GM19238 (cell line): ENCODE measurements around the gene SLC41A3.

ENCODE experiments used
- DNase-seq: peaks from one replicate; pipeline ENCODE4 v3.0.0; 2011; ENCODE audit warnings: low spot score; ENCODE audit not compliant: insufficient read length

SLC41A3 gene

GRCh38 chr3:126119976-126120375 is 36.1 kb upstream of the SLC41A3 start:
- no peak for DNase-seq

GRCh38 chr3:126119008-126119675 is 35.2 kb upstream of the SLC41A3 start:
- no peak for DNase-seq

DNA sequence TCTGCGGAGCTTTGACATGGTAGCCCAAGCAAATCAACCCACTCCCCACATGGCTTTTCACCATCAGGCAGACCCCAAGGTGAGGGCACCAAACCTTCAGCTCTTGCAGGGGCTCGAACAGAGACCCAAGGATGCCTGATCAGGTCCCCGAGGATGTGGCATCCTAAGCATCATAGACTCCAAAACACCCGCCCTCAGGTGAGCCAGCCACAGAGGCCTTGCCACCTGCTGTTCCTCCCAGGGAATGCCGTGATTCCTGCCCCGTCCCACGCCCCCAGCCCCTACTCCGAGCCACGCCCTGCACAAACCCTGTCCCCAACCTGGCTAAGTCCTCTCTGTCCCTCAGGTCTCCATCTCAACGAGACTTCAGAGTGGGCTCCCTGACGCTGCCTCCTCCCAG is 34.7 kb upstream of the SLC41A3 start:
- DNase-seq: no peak

GRCh38 chr3:126117786-126118185 is 33.9 kb upstream of the SLC41A3 start:
- DNase-seq: no peak

- DNase-seq: no peak
These were observed 33.3 kb upstream of the SLC41A3 start for GRCh38 chr3:126117212-126117611.

DNA sequence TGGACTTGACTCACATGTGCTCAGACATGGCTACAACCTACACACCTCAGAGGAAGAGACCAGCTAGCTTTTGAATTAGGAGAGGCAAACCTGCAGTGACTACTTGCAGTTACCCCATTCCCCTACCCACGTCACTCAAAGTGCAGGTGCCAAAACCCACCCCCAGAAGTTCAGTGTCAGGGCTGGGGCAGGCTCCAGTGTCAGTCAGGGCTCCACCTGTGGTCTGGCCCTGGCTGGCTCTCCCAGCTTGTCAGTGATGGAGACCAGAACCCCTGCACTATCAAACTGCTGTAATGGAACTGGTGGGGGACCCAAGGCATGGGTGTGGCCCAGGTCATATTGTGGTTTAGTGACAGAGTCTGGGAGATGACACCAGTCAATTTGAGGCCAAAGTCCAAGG is 32.6 kb upstream of the SLC41A3 start:
- no peak for DNase-seq

DNA sequence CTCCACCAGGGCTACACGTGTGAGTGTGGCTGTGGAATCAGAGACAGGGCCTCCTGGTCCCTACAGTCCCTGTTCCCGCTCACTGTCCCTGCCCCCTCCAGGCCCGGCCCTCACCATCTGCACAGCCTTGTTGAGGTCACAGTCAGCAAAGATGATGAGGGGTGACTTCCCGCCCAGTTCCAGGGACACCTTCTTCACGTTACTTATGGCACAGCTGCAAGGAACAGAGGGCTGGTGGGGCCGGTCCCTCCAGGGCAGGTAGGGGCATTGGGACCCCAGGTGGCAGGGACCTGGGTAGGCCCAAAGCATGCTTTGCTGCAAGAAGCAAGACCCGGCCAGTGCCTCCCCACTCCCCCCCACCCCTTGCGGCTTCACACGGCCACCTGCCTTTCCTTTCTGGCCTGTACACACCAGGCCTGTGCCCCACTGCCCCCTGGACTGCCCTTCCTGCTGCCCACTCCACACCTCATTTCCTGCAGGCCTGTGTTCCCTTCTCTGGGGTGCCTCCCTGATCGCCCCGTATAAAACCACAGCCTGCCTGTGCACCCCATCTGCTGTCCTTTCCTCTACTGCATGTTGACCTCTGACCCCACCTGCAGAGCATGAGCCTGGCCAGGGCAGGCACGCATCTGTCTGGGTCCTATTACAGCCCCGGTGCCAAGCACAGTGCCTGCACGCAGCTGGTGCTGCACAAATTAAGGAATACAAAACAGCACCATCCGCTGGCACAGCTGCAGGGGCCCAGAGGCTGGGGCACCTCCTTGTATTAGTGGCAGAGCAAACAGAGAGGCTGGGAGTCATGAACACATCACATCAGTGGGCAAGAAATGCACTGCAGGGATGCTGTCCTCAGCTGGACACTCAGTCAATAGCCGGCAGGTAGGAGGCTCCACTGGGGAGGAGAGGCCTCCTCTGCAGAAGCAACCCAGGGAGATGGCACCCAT is 30.8 kb upstream of the SLC41A3 start:
- DNase-seq: no peak

GRCh38 chr3:126113733-126114442 is 30.0 kb upstream of the SLC41A3 start:
- no peak for DNase-seq

- no peak for DNase-seq
These were observed 29.3 kb upstream of the SLC41A3 start for GRCh38 chr3:126113238-126113555.

DNA sequence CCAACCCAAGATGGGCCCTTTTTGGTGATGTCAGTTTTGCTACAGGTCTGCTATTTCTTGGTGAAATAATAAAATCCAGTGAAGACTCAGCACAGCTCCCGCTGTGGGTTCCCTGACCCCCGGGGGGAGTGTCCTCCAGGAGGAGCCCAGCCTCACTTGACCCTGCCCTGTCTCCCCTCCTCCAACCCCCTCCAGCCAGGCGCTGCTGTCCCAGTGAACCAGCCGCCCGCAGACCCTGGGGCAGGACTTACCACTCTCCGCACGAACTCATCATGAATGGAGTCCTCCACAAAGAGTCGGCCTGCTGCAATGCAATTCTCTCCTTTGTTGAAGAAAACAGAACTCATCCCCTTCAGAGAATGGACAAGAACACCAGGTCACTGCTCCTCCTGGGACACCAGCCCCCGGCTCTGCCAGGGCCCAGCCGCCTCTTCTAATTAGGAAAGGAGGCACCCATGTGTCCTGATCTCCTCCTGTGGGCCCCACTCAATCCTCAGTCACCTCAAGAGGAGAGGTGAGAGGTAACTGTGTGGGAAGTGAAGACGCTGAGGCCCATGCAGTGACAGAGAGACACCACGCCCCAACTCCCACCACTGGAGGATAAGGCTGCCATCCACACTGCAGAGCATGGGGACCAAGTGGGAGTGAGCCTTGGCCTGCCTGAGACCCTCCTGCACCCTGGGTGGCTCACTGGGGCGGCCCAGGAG is 28.8 kb upstream of the SLC41A3 start:
- DNase-seq: no peak

DNA sequence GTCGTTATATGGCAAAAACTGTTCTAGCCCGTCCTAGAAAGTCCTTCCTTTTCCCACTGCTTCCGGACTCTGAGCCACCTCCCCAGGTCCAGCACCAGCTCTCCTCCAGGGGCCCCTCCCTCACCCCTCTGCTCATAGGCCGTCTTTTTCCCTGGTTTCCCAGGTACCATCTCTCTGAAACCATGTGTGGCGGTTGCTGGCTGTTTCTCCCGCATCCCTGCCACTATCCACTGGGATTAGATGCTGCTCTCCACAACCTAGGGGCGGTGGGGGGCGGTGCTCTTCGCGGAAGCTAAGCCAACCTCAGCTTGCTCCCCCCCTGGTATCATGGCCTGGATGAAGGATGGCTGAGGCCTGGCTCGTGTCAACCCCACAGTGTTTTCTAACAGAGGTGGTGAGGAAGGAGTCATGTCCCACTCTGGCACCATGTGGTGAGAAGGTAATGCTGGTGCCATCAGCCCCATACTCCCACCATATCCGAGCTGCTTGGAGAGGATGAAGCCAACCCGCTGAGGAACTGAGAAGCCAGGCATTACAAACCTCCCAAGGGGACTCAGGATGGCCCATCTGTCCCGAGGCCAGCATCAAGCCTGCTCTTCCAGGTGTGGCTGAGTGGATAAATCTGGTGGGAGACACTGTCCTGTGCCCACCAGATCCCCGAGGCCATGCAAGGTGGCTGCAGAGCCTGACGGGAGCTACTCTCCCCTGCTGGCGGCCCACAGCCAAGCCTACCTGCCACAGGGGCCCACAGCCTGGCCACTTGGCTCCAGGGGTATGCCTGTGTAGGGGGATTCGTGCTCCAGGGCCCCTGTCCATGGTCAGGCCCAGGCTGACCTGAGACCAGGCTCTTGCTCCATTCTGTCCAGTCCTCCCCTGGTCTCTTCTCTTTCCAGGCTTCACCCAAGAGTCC is 27.9 kb upstream of the SLC41A3 start:
- no peak for DNase-seq

DNA sequence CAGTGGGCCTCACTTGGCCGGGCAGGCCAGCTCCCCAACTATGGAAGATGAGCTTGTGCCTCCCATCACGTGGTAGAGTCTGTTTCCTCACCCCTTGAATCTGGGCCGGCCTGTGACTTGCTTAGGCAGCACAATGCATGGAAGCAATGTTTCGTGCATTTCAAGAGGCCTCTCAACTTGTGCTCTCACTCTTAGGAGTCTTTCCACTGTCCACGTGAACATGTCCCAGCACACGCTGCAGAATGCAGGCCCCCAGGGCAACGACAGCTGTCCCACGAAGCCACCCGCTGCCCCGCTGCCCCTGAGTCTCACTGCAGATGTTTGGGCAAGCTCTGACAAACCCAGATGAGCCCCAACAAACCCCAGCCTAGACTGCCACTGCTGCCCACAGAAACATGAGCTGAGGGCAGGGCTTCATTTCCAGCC is 27.2 kb upstream of the SLC41A3 start:
- DNase-seq: no peak

- no peak for DNase-seq
These were observed 26.7 kb upstream of the SLC41A3 start for GRCh38 chr3:126110431-126111125.

DNA sequence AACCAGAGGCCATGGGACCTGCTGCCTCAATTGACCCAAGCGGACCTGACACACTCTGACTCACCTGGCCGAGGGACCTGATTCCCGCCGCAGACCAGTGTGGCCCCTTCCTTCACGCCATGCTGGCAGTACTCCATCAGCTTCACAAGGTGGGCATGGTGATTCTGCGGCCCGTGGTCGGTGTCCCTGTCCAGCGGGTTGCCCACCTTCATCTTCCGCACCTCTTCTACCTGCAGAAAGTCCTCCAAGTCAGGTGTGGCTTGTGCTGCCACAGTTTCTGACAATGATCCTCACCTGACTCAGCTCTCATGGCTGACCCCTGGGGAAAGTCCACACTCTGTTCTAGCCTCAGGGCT is 25.9 kb upstream of the SLC41A3 start:
- DNase-seq: no peak

DNA sequence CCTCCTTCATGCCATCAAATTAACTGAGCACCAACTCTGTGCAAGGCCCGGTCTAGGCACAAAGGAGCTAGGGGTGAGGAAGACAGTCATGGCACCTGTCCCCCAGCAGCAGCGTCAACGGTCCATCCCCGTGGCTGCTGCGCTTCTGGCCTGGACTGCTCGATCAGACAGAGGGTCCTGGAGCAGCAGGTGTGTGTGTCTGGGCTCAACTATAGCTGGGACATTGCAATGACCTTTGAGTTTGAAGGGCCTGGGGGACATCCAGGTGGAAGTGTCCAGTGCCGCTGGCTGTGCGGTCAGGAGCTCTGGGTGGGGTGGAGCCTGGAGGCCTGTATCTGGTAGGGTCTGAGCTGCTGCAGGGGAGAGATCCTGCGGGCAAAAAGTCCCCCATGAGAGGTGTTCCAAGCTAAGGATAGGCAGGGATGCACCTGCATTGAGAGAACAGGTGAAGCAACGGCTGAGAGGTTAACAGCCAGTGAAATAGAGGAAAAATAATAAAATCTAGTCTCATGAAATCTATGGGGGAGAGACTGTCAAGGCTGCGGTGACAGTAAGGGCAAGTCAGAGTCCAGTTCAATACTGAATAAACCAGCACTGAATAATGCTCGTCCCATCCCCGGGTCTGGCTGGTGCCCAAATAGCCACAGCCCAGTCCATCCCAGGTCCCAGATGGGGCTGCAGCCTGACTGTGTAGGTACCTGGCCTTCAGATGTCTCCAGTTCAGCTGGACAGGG is 25.4 kb upstream of the SLC41A3 start:
- no peak for DNase-seq

DNA sequence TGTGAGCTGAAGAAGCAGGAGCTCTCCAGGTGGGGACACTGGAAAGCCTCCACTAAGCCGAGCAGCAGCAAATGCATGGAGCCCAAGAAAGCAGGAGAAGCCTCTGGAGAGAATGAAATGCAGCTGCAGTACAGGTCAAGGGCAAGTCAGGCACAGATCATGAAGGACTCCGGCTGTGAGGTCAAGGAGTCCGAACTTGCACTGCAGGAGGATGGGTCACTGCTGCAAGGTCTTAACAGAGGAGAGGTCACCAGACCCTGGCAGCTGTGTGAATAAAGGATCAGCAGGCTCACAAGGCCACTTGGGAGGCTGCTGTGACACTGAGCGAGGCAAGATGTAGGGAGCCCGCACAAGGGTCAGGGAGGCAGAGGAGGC is 24.7 kb upstream of the SLC41A3 start:
- no peak for DNase-seq

DNA sequence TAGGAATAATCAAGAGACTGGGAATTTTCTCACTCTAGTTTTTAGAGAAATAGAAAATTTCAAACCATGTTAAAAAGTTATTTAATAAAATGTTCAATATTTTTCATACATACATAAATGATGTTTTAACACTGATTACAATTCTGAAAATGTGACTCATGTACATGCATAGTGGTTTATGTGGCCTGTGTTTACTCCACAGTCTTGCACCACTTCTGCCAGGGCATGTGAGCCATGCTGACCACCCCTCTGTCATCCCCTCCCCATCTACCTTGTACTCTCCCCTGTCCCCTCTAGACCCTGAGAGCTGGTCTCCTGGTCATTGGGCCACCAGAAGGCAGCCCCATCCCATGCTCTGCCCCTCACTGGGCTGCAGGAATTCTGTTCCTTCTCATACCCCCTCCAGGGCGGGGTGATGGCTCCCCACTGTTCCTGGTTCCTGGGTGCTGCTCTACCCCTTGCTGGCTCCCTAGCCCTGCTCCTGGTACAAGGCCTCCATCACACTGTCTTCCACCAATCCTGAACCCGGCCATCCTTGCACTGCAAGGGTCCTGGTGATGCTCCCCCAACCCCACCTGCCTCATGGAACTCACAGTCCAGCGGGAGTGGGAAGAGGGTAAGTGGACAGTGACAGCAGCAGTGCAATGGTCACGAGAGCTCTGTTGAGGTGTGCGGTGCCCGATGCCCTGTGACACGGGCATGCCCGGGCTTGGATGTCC is 24.2 kb upstream of the SLC41A3 start:
- no peak for DNase-seq

GRCh38 chr3:126107203-126107939 is 23.4 kb upstream of the SLC41A3 start:
- DNase-seq: no peak
